ENCODE results near the gene PRR19. TPM values are rescaled to one million over a fixed set of nuclear protein-coding genes. Genes with fewer than 3 reads are reported as not detected.
"Not testable (repeated sequence)": the region's sequence is repeated elsewhere in the genome, so short reads cannot be mapped to it uniquely, and the experiment has no call there.

Gene PRR19
- total RNA-seq, 1 donor = 0.86 TPM

GRCh38 chr19:42333975-42334696 is 32.2 kb downstream of the PRR19 start:
- DNase-seq (ENCODE audit: low read depth) = no peak
- TF ChIP-seq, protein P1, sequence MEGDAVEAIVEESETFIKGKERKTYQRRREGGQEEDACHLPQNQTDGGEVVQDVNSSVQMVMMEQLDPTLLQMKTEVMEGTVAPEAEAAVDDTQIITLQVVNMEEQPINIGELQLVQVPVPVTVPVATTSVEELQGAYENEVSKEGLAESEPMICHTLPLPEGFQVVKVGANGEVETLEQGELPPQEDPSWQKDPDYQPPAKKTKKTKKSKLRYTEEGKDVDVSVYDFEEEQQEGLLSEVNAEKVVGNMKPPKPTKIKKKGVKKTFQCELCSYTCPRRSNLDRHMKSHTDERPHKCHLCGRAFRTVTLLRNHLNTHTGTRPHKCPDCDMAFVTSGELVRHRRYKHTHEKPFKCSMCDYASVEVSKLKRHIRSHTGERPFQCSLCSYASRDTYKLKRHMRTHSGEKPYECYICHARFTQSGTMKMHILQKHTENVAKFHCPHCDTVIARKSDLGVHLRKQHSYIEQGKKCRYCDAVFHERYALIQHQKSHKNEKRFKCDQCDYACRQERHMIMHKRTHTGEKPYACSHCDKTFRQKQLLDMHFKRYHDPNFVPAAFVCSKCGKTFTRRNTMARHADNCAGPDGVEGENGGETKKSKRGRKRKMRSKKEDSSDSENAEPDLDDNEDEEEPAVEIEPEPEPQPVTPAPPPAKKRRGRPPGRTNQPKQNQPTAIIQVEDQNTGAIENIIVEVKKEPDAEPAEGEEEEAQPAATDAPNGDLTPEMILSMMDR (IDR thresholded peaks at IDR 0.05; ENCODE audit: insufficient read depth, low read depth, low read length) = no peak

DNA sequence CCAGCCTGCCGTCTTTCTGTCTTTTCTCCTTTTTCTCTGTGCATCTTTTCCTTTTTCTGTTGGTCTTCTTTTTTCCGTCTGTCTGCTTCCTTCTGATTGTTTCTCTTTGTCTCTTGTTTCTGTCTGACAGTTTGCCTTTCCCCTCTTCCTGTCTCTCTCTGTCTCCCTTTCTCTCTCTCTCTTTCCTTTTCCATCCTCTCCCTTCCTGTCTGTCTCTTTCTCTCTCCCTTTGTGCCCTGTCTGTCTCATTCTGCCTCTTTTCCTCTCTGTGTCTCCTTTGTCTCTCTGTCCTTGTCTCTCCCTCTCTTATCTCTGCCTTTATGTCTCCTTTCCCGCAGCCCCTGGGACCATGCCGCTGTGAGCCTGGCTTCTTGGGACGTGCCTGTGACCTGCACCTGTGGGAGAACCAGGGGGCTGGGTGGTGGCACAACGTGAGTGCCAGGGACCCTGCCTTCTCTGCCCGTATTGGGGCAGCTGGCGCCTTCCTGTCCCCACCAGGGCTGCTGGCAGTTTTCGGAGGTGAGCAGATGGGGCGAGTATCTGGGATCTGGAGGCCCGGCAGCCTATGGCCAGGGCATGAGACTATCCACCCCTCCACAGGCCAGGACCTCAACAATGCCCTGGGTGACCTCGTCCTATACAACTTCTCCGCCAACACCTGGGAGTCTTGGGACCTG is 32.9 kb downstream of the PRR19 start:
- DNase-seq (ENCODE audit: low read depth) = no peak
- TF ChIP-seq, protein P1 (IDR thresholded peaks at IDR 0.05; ENCODE audit: insufficient read depth, low read depth, low read length) = no peak
- H3K4me3 ChIP-seq (ENCODE audit: low read depth, low read length) = no peak overlapping the region

More at GRCh38 chr19:42333975-42334696, 32.2 kb downstream of the PRR19 start:
- H3K4me3 ChIP-seq (ENCODE audit: low read depth, low read length) = no peak overlapping the region

DNA sequence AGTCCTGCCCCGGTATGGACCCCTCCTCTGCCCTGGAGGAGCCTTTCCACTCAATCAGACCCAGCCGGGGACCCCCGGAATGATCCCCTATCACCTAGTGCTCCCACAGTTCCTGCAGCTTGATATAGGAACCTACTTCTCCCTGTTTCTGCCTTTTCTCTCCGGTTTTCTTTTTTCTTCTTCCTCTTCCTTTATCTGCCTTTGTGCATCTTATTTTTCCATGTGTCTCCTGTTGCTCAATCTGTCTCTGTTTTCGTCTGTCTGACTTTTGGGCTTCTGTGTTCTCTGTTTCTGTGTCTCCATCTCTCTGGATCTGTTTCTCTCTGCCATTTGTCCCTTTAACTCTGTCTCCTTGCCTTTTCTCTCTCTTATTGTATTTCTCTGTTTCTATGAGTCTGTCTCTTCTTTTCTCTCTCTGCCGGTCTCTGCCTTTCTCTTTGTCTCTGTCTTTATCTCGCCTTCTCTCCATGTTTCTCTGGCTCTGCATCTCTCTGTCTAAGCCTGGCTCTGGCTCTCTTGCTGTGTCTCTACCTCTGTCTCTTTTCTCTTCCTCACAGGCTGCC is 33.5 kb downstream of the PRR19 start:
- DNase-seq (ENCODE audit: low read depth) = no peak
- H3K4me3 ChIP-seq (ENCODE audit: low read depth, low read length) = no peak overlapping the region
- TF ChIP-seq, protein P1 (IDR thresholded peaks at IDR 0.05; ENCODE audit: insufficient read depth, low read depth, low read length) = no peak

DNA sequence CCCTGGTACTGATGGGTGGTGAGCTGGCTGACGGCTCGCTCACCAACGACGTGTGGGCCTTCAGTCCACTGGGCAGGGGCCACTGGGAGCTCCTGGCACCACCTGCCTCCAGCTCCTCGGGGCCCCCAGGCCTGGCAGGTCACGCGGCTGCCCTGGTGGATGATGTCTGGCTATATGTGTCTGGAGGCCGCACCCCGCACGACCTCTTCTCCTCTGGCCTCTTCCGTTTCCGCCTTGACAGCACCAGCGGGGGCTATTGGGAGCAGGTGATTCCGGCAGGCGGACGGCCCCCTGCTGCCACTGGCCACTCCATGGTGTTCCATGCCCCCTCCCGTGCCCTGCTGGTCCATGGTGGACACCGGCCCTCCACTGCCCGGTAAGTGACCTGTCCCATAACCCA is 34.0 kb downstream of the PRR19 start:
- DNase-seq (ENCODE audit: low read depth) = no peak
- TF ChIP-seq, protein P1 (IDR thresholded peaks at IDR 0.05; ENCODE audit: insufficient read depth, low read depth, low read length) = no peak

GRCh38 chr19:42339126-42339860 is 37.4 kb downstream of the PRR19 start:
- not testable (repeated sequence) for H3K4me3 ChIP-seq (ENCODE audit: low read depth, low read length)
- DNase-seq (ENCODE audit: low read depth) = peak; percentile 26

More for the DNA sequence above, 34.0 kb downstream of the PRR19 start:
- no peak overlapping the region for H3K4me3 ChIP-seq (ENCODE audit: low read depth, low read length)

DNA sequence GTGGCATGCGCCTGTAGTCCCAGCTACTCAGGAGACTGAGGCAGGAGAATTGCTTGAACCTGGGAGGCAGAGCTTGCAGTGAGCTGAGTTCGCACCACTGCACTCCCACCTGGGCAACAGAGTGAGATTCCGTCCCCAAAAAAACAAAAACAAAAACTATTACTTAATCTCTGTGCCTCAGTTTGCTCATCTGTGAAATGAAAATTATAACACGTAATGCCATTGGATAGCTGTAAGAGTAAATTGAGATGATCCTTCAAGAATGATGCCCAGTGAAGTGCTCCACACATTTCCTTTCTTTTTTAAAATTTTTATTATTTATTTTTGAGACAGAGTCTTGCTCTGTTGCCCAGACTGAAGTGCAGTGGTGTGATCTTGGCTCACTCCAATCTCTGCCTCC is 38.0 kb downstream of the PRR19 start:
- not testable (repeated sequence) for H3K4me3 ChIP-seq (ENCODE audit: low read depth, low read length); DNase-seq (ENCODE audit: low read depth)

GRCh38 chr19:42343344-42344110 is 41.6 kb downstream of the PRR19 start:
- TF ChIP-seq, protein P1 (IDR thresholded peaks at IDR 0.05; ENCODE audit: insufficient read depth, low read depth, low read length) = peak; percentile 19
- H3K4me3 ChIP-seq (ENCODE audit: low read depth, low read length) = no peak overlapping the region
- no peak for DNase-seq (ENCODE audit: low read depth)
